ENCODE measurements around the gene MRTFA.
"Not testable (repeated sequence)": the region's sequence is repeated elsewhere in the genome, so short reads cannot be mapped to it uniquely, and the experiment has no call there.

The MRTFA gene

GRCh38 chr22:40656651-40657050 is 20.1 kb upstream of the MRTFA start:
- DNase-seq, result not testable (repeated sequence)

DNA sequence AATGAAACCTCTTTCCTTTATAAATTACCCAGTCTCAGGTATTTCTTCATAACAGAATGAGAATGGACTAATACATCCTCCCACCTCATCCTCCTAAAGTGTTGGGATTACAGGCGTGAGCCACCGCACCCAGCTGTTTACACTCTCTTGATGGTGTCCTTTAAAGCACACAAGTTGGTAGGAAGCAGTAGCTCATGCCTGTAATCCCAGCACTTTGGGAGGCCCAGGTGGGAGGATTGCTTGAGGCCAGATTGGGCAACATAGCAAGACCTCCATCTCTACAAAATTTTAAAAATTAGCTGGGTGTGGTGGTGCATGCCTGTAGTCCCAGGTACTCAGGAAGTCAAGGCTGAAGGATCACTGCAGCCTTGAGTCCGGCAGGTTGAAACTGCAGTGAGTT is 19.4 kb upstream of the MRTFA start:
- DNase-seq, result not testable (repeated sequence)

GRCh38 chr22:40654522-40655167 is 18.1 kb upstream of the MRTFA start:
- DNase-seq, result no peak

GRCh38 chr22:40653361-40653760 is 16.8 kb upstream of the MRTFA start:
- no peak for DNase-seq

GRCh38 chr22:40651563-40652501 is 15.3 kb upstream of the MRTFA start:
- peak; percentile 81 to 85 for DNase-seq

DNA sequence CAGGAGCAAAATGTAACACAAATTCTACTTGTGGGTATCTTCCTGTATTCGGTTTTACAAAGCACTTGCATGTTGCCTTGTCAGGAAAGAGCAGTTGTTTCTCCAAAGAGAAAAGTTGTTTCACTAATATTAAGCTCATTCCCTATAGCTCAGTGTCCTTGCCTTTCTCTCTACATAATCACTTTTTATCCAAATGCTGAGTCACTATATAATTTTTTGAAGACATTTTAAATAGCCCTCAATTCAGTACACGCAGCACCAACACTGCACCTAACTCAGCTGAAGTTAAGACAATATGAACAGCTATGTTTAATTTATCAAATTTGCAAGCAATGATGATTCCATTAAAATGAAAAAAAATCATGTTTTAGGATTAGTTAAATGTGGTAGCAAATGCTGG is 14.5 kb upstream of the MRTFA start:
- DNase-seq, result no peak

DNA sequence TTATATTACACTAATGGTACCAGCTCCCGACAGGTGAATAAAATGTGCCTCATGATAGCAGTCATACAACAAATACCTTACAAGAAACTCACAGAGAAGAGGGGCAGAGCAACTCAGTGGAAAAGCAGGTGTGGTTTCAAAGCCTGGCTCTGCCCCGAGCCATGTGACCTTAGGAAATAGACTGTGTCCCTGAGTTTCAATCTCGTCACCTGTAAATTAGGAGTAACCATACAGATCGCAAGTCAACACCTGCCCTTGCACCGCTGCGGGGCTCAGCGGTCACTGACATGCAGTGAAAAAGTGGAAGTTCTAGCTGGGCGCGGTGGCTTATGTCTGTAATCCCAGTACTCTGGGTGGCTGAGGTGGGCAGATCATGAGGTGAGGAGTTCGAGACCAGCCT is 11.9 kb upstream of the MRTFA start:
- no peak for DNase-seq

DNA sequence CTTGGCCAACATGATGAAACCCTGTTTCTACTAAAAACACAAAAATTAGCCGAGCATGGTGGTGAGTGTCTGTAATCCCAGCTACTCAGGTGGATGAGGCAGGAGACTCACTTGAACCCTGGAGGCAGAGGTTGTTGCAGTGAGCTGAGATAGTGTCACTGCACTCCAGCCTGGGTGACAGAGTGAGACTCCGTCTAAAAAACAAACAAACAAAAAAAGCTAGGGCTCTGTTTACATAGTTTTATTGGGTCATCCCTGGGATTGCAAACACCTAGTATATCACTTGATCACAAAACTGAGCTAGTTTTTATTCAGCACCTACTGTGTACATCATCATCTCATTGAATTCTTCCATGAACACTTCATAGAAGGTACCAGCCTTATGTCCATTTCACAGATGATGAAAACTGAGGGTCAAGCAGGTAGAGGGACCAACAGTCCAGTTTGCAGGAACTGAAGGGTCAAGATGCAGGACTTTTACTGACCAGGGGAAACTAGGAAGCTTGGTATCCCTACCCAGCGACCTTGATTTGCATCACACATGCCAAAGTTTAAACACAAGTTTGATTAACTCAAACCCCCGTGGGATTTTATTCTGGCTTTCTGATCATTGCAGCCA is 9.2 kb upstream of the MRTFA start:
- no peak for DNase-seq

- DNase-seq, result no peak
These were observed 5.8 kb upstream of the MRTFA start for GRCh38 chr22:40642316-40642715.

DNA sequence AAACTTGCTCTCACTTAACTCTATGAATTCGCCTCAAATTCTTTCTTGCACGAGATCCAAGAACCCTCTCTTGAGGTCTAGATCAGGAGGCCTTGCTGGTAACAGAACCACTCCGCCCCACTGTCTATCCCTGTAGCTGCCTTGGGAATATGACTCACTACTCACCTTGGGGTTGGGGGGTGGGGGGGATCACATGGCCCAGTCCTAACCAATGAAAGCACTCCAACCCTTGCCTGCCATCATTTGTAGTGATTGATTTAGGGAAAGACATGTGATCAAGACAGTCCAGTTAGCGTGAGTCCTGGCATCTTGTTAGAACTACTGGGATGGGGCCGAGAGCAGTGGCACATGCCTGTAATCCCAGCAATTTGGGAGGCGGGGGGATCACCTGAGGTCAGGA is 4.8 kb upstream of the MRTFA start:
- DNase-seq, result no peak

DNA sequence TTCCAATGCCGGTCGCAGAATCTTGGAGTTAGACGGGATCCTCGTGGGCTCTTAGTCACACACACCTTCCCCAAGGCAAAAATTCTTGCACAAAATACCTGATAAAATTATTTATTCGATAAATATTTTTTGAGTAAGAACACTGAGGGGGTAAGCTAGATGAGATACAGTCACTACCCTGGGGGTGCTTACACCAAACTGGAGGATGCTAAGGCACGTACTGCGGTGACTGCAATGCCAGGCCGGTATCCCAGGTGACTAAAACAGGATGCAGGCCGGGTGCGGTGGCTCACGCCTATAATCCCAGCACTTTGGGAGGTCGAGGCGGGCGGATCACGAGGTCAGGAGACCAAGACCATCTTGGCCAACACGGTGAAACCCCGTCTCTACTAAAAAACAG is 1.7 kb upstream of the MRTFA start:
- no peak for DNase-seq

GRCh38 chr22:40637183-40638150 is 948 bp upstream of the MRTFA start:
- DNase-seq, result peak; percentile 65 to 69

- no peak for DNase-seq
These were observed 559 bp downstream of the MRTFA start for GRCh38 chr22:40635940-40636379.

DNA sequence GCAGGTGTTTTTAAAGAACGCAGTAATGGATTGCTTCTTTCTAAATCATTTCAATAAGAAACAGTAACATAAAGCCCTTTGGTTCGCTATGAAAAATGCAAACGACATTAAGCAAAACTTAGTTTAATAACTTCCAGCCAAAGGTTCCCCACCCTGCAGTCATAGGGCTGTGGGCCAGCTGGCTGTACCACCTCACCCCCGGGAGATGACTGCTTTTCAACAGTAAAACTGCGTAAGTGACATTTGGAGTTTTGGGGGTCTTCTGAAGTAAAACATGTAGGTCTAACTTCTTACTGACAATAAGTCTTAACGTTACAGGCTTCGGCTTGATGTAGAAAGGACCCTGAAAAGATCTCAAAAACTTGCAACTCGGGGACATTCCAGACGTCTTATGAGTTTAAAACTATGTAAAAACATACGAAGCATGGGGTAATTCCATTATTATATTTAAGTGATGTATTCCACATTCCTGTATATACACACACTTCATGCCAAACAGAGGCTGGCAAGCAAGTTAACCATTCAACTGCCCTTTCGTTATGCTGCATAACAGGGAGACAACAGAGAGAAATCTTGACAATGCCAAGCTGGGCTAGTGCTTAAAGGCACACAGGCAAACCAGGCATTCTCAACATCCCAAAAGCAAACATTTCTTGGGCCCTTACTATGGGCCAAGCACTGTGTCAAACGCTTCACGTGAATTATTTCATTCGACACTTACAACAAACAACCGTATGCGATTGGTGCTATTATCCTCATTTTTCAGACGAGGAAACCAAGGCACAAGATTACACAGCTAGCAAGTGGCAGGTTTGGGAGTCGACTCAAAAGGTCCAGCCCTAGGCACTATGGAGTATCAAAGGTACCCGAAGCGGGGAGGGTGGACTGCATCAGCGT is 1.2 kb downstream of the MRTFA start:
- DNase-seq, result no peak

GRCh38 chr22:40634119-40634903 is 2.2 kb downstream of the MRTFA start:
- no peak for DNase-seq

DNA sequence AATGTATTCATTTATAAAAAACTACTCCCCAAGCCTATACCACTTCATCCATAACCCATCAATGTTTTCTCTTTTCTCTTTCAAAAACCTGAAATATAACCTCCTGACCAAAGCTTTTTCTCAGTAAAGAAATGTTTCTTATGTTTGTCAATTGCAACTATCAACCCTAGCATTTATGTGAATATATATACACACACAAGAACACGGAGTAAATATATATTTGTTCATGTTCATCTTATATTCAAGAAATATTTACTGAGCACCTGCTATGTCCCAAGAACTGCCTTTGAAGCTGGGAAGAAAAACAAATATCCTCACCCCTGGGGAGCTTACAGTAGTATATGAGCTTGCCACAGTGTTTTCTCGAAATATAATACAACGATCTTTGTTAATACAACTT is 3.5 kb downstream of the MRTFA start:
- DNase-seq, result no peak

- no peak for DNase-seq
These were observed 4.6 kb downstream of the MRTFA start for GRCh38 chr22:40631925-40632324.

GRCh38 chr22:40628354-40629042 is 8.0 kb downstream of the MRTFA start:
- DNase-seq, result no peak

DNA sequence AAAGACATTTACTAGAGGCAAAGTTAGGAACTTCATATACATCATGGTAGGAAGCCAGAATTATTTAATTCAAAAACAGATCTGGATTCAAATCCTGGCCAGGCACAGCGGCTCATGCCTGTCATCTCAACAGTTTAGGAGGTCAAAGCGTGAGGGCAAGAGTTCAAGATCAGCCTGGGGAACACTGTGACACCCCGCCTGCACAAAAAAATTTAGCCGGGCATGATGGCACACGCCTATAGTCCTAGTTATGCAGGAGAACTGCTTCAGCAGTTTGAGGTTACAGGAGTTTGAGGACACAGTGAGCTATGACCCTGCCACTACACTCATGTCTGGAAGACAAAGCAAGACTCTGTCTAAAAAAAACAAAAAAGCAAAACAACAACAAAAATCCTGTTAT is 8.9 kb downstream of the MRTFA start:
- DNase-seq, result no peak

DNA sequence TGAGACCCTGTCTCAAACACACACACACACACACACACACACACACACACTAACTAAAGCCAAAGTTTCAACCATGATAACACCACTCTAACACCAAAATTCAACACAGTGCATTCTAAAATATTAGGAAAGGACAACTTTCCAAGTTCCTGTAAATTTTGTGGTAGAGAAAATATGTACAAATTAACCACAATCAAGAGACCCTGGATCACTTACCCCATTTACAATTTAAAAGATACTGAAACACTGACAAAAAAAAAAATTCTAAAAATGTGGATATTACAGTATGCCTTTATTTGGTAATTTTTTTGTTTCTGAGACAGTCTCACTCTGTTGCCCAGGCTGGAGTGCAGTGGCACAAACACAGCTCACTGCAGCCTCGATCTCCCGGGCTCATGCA is 9.7 kb downstream of the MRTFA start:
- DNase-seq, result no peak
